ENCODE data around the gene AGBL2. TPM values are rescaled to one million over a fixed set of nuclear protein-coding genes. Genes with fewer than 3 reads are reported as not detected.
A peak's percentile ranks its signal among the peaks of the same experiment; 100 is the strongest.
"Not testable (repeated sequence)": the region's sequence is repeated elsewhere in the genome, so short reads cannot be mapped to it uniquely, and the experiment has no call there.

AGBL2 gene
- total RNA-seq, 1 donor = 1.4 TPM

GRCh38 chr11:47641600-47642098, 73.5 kb downstream of the AGBL2 start:
- no peak for TF ChIP-seq CTCF (IDR thresholded peaks at IDR 0.05; ENCODE audit: insufficient read depth, low read length)
- DNase-seq (ENCODE audit: low read depth) = no peak
- peak overlapping the region; percentile 91 for H3K4me3 ChIP-seq (ENCODE audit: low read depth, low read length)

- H3K4me3 ChIP-seq (ENCODE audit: low read depth, low read length) = not testable (repeated sequence)
- DNase-seq (ENCODE audit: low read depth) = peak; percentile 68
These were observed 74.7 kb downstream of the AGBL2 start for GRCh38 chr11:47640506-47640905.

GRCh38 chr11:47636331-47636730, 78.8 kb downstream of the AGBL2 start:
- DNase-seq (ENCODE audit: low read depth); H3K4me3 ChIP-seq (ENCODE audit: low read depth, low read length): not testable (repeated sequence)

- TF ChIP-seq CTCF (IDR thresholded peaks at IDR 0.05; ENCODE audit: insufficient read depth, low read length) = no peak
- no peak for DNase-seq (ENCODE audit: low read depth)
- no peak overlapping the region for H3K4me3 ChIP-seq (ENCODE audit: low read depth, low read length)
These were observed 83.7 kb downstream of the AGBL2 start for GRCh38 chr11:47631473-47631872.

GRCh38 chr11:47628026-47628425, 87.1 kb downstream of the AGBL2 start:
- TF ChIP-seq CTCF (IDR thresholded peaks at IDR 0.05; ENCODE audit: insufficient read depth, low read length) = no peak
- no peak for DNase-seq (ENCODE audit: low read depth)
- no peak overlapping the region for H3K4me3 ChIP-seq (ENCODE audit: low read depth, low read length)

GRCh38 chr11:47626234-47626633, 88.9 kb downstream of the AGBL2 start:
- no peak overlapping the region for H3K4me3 ChIP-seq (ENCODE audit: low read depth, low read length)
- no peak for TF ChIP-seq CTCF (IDR thresholded peaks at IDR 0.05; ENCODE audit: insufficient read depth, low read length)

GRCh38 chr11:47620836-47621378, 94.3 kb downstream of the AGBL2 start:
- H3K4me3 ChIP-seq (ENCODE audit: low read depth, low read length) = no peak overlapping the region
- no peak for TF ChIP-seq CTCF (IDR thresholded peaks at IDR 0.05; ENCODE audit: insufficient read depth, low read length)
- no peak for DNase-seq (ENCODE audit: low read depth)

More at GRCh38 chr11:47626234-47626633, 88.9 kb downstream of the AGBL2 start:
- no peak for DNase-seq (ENCODE audit: low read depth)

- H3K4me3 ChIP-seq (ENCODE audit: low read depth, low read length) = no peak overlapping the region
These were observed 97.8 kb downstream of the AGBL2 start for GRCh38 chr11:47617417-47617809.

More at GRCh38 chr11:47617417-47617809, 97.8 kb downstream of the AGBL2 start:
- no peak for TF ChIP-seq CTCF (IDR thresholded peaks at IDR 0.05; ENCODE audit: insufficient read depth, low read length)
- peak; percentile 68 for DNase-seq (ENCODE audit: low read depth)
